HG02623 (cell line): ENCODE measurements around the gene C17orf100.

Source experiments
- ATAC-seq: cut with Tn5 transposase; IDR thresholded peaks from one replicate; pipeline ENCODE4 v1.9.1; 2021; ENCODE audit warnings: moderate library complexity; ENCODE audit not compliant: unreplicated experiment

The C17orf100 gene

GRCh38 chr17:6668219-6668618, 16.7 kb downstream of the C17orf100 start:
- no peak for ATAC-seq

GRCh38 chr17:6668727-6669425, 17.3 kb downstream of the C17orf100 start:
- ATAC-seq, result no peak

DNA sequence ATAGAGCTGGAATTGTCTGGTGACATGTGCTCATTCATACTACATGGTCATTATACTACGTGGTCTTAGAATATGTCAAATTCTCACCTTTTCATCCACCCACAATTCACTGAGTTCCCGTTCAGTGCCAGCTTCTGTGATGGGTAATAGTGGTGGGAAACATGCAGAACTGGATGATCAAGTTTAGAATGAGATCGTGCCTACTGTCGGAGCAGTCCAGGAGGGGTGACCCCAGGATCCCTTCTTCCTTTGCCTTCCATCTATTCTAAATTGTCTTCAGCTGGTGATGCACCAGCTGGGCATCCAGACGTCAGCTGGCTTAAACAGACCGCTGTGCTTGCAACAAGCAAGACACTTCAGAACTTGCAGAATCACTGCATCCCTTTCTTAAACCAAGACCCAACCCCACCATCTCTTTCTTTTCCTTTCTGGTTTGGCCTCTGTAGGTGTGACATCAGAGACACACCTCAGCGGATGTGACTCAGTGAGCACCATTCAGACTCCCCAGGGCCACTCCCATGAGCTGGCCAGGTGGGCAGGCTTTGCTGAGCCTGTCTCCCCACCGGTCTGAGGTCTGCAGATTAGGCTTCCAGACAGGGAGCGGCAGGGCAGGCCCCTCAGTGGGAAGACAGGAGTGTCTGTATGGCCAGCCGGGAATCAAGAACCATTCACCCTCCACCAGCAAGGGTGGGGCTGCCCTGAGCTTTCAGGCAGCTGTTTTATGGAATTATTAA, 18.1 kb downstream of the C17orf100 start:
- no peak for ATAC-seq

DNA sequence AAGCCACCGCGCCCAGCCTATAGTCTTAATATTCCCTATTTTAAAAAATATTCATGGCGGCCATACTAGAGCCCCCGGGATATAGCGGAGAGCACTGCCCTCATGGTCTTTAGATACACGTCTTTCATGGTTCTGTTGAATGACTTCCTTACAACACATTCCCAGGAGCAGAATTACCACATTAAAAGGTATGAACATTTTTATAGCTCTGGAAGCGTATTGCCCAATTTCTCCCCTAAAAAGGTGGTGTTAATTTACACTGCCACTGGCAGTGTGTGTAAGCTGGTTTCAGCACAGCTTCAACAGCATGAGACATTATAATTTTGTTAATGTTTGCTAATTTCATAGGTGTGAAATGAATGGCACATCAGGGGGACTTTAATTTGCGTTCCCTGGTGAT, 19.0 kb downstream of the C17orf100 start:
- no peak for ATAC-seq

DNA sequence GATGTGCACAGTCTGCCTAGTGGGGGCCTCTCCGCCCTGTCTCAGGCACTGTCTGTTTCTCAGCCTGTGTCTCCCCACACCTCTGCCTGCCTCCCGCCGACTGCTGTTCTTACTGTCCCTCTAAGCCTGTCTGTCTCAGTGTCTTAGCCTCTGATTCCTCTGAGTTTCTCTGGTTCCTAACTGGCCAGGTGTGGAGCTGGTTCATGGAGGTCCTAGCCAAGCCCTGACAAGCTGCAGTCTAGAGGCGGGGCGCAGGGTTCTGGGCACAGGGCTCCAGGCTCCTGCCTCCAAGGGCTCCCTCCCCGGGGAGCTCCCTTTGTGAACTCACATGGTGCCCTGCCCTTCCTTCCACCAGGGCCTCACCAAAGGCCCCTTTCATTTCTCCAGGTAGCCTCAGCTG, 19.4 kb downstream of the C17orf100 start:
- no peak for ATAC-seq

DNA sequence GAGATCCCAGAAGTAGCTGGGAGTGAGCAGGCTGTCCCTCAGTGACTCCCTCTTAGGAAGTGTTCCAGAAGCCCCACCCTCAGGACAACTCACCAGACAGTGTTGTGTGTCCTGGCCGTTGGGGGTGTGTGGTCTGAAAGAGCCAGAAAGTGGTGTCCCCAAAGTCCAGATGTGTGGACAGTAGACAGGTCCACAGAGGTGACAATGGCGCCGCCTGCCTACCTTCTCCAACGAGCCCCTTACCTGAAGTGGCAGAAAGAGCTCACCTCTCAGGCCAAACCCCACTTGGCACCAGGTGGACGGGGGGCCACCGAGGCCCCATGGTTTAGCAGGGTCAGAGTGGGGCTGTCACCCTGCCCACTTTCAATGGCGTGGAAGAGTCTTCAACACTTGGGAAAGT, 19.9 kb downstream of the C17orf100 start:
- no peak for ATAC-seq

DNA sequence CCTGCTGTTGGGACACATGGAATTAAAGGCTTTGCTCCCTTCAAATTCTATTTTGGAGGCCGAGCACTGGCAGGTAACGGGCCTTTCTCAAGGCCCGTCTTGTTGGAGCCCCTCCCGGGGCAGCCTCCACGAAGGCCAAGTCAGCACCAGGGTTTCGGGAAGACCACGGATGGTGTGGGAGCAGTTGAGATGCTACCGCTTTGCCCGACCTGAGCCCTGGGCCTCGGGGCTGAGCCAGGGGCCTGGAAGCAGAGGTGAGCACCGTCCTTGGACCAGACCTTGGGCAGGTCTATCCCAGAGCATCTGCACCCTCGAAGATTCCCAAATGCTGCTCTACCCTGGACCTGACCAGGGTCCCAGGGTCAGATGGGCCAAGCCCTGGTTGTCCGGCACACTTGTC, 23.0 kb downstream of the C17orf100 start:
- ATAC-seq, result no peak

GRCh38 chr17:6675201-6675825, 23.8 kb downstream of the C17orf100 start:
- ATAC-seq, result no peak

GRCh38 chr17:6676802-6677157, 25.2 kb downstream of the C17orf100 start:
- ATAC-seq, result no peak

- ATAC-seq, result no peak
Observed at GRCh38 chr17:6677158-6677831, 25.7 kb downstream of the C17orf100 start.

DNA sequence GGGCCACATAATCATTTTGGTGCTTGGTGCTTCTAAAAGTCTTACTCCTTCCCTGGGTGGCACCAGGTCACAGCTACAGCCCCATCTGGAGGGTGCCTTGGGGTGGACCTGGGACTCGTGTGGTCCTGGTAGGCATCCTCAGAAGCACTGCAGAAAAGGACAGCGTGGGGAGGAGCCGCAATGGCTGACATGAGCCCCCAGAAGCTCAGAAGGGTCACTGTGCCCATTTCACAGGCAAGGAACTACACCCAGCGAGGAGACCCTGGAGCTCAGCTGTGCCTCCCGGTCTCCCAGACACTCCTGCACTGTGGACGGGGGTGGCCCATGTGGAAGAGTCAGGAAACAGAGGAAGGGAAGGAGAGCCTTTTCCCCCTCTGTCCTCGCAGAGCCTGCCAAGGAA, 26.4 kb downstream of the C17orf100 start:
- no peak for ATAC-seq

DNA sequence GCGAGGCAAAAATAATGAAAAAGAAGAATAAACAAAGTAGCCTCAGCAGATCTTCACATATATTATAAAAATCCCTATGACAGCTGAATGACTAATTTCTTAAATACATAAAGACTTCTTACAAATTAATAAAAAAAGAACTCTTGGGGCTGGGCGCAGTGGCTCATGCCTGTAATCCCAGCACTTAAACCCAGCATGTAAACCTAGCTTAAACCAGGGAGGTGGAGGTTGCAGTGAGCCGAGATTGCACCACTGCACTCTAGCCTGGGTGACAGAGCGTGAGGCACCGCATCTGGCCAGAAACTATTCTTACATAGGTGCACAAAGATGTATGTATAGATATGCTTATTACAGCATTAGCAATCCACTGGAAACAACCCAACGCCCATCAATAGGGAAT, 27.7 kb downstream of the C17orf100 start:
- ATAC-seq, result no peak

- ATAC-seq, result no peak
Observed at GRCh38 chr17:6681176-6681575, 29.6 kb downstream of the C17orf100 start.

GRCh38 chr17:6681671-6682070, 30.1 kb downstream of the C17orf100 start:
- no peak for ATAC-seq

DNA sequence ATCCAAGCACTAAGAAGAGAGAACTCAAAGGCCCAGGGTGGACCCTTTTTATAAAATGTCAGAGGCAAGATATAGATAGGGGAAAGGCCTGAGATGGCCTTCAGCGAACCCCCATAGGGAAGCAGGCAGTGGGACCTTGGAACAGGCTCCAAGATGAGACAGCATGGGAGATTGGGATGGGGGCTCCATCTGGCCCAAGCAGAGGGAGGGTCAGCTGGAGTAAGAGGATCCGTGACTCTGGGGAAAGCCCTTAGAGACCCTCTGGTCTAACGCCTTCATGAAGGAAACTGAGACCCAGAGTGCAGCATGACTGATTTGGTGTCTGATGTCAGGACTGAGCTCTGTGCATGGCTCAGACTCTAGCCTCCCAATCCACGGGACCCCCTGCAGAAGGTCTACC, 30.8 kb downstream of the C17orf100 start:
- ATAC-seq, result no peak

GRCh38 chr17:6683081-6683684, 31.6 kb downstream of the C17orf100 start:
- no peak for ATAC-seq

DNA sequence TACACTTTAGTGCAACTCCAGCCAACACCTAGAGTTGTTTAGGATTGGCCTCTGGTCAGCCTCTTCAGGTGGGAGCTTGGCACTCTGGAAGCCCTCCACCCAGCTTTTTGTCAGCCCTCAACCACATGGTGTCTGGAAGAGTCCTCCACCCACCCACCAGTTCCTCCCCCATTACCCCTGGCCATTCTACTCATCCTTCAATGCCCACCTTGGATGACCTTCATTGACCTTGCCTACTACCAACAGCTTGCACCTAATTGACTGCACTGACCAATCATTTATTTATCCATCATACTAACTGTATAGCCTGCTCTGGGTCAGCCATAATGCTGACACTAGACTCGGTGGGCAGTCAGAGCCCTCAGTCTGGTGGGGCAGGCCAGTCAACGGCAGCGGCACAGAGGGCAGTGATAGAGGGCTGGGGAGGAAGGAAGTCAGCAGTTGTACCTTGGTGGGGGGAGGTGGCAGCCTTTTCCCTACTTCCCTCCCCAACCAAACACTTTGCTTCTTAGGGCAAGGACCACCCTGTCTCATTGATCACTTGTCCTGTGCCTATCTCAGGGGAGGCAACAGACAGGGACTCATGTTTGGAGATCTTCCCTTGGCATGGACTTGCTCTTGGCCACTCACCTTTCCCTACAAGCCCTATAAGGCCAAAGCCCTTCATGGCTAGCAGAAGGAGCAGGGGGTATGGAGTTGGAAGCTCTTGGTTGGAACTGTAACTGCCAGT, 32.3 kb downstream of the C17orf100 start:
- ATAC-seq, result no peak

DNA sequence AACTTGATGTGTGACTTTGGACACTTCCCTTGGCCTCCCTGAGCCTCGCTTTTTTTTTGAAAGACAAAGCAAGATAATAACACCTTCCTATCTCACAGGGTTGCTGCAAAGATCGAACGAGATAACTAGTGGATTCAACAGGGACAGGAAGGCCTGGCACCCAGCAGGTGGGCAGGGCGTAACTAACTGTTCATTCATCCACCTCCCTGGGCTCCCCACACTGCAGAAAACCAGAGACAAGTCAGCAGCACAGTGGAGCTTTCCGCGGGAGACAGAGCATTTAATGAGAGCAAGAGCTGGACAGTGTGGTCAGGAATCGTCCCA, 32.9 kb downstream of the C17orf100 start:
- no peak for ATAC-seq

- ATAC-seq, result no peak
Observed at GRCh38 chr17:6684881-6685767, 33.6 kb downstream of the C17orf100 start.

- no peak for ATAC-seq
Observed at GRCh38 chr17:6686026-6686425, 34.5 kb downstream of the C17orf100 start.
